Mucosa of descending colon (tissue), 3 donors: ENCODE measurements around the gene GALNT8. TPM values are rescaled to one million over a fixed set of nuclear protein-coding genes. Genes with fewer than 3 reads are reported as not detected.

Experiments
- ATAC-seq: fragments of 200-7000 bp; cut with Tn5 transposase; one replicate; pipeline ENCODE4 v1.9.1; 2020; ENCODE audit warnings: mild to moderate bottlenecking, moderate library complexity
- DNase-seq, 3 donors: peaks; one replicate each; pipeline ENCODE4 v3.0.0-alpha.2; 2020
- H3K36me3 ChIP-seq: fragments of 200-600 bp; one replicate; pipeline ENCODE4 v1.8.0; 2021; ENCODE audit warnings: low read depth, mild to moderate bottlenecking
- H3K4me1 ChIP-seq: fragments of 200-600 bp; one replicate; pipeline ENCODE4 v1.8.0; 2021; ENCODE audit warnings: low read depth, mild to moderate bottlenecking
- H3K4me3 ChIP-seq: fragments of 200-600 bp; one replicate; pipeline ENCODE4 v1.8.0; 2021; ENCODE audit warnings: mild to moderate bottlenecking
- H3K9me3 ChIP-seq: fragments of 200-600 bp; one replicate; pipeline ENCODE4 v1.8.0; 2021; ENCODE audit warnings: mild to moderate bottlenecking
- intact Hi-C, 2 donors: fragments of 100-400 bp; cut with DNase I in 1 of 2; cut with micrococcal nuclease in 1 of 2; formaldehyde crosslinking; loops; one replicate each; pipeline versions ENCODE4 v1.11.0 to v1.11.1; 2022; cut with DNase I, micrococcal nuclease
- total RNA-seq, 3 donors: library from RNA; stranded (reverse); fragmentation: NEBNext Ultra II Directional in 2 of 3; extraction: Animal tissue kit (Norgen Biotek cat#: 25700) in 2 of 3; gene quantifications; one replicate each; pipeline versions ENCODE4 v1.2.1 to v1.2.4, GENCODE V29; 2021 to 2023
- TF ChIP-seq, protein P1 (sequence below): fragments of 200-600 bp; IDR thresholded peaks from one replicate; pipeline ENCODE4 v1.8.0; 2022; ENCODE audit warnings: antibody characterized with exemption, mild to moderate bottlenecking
- donor health status: DM: no; HTN: no; CAD: no; lungs with moderate emphysema.
- donor health status: DM: no; HTN: no; CAD: no.
- donor health status: DM: no; HTN: yes; CAD: no.

GALNT8 gene
- total RNA-seq, 3 donors from 2014 or later, result 7.9 to 19.4 (median 18.9) TPM

DNA sequence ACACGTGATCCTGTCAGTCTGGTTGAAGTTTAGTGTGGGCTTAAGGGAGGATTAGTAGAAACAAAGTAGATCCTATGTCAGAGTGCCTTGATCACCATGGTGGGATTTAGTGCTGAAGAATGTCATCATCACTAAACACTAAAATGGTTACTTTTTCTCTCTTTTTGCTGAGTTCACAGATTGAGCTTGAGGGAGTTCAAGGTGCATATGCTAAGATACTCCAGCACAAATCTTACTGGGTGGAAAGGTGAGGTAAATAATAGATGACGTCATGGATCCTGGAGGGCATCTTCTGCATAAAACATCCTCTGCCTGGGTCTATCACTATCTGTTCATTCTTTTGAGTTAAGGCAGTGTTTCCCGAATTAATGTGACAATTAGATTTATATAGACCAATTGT, 4.9 kb downstream of the GALNT8 start:
- no peak for ATAC-seq

GRCh38 chr12:4734625-4735340, 14.6 kb downstream of the GALNT8 start:
- no peak overlapping the region for H3K4me3 ChIP-seq
- intact Hi-C loops, result no loop called here
- TF ChIP-seq, protein P1, sequence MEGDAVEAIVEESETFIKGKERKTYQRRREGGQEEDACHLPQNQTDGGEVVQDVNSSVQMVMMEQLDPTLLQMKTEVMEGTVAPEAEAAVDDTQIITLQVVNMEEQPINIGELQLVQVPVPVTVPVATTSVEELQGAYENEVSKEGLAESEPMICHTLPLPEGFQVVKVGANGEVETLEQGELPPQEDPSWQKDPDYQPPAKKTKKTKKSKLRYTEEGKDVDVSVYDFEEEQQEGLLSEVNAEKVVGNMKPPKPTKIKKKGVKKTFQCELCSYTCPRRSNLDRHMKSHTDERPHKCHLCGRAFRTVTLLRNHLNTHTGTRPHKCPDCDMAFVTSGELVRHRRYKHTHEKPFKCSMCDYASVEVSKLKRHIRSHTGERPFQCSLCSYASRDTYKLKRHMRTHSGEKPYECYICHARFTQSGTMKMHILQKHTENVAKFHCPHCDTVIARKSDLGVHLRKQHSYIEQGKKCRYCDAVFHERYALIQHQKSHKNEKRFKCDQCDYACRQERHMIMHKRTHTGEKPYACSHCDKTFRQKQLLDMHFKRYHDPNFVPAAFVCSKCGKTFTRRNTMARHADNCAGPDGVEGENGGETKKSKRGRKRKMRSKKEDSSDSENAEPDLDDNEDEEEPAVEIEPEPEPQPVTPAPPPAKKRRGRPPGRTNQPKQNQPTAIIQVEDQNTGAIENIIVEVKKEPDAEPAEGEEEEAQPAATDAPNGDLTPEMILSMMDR, result no peak
- peaks cover 3% of the 10 kb centered on the region for H3K4me1 ChIP-seq
- no peaks in the 10 kb centered on the region for H3K9me3 ChIP-seq
- DNase-seq, result no peak
- ATAC-seq, result no peak
- no peaks in the 10 kb centered on the region for H3K36me3 ChIP-seq

More for the DNA sequence above, 4.9 kb downstream of the GALNT8 start:
- TF ChIP-seq, protein P1, result no peak
- no peak overlapping the region for H3K4me3 ChIP-seq
- no peaks in the 10 kb centered on the region for H3K36me3 ChIP-seq
- intact Hi-C loops, result no loop called here
- H3K4me1 ChIP-seq, result peaks cover 5% of the 10 kb centered on the region
- DNase-seq, result no peak
- no peaks in the 10 kb centered on the region for H3K9me3 ChIP-seq

DNA sequence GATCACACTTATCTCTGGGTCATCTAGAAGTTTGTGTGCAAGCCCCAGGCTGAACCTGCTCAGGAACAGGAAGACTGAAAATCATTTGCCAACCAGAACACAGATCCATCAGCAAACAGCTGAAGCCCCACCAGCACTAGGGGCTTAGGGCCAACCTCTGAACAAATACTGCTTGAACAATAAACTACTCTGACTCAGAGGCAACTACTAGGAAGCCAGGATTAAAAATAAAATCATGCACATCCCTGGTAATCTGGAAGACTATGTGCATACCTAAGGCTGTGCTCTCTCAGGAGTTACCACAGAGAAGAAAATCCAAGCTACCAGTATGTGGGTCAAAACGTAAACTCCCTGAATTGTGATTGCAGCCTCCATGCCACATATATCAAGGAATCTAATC, 15.9 kb downstream of the GALNT8 start:
- Histone ChIP-seq H3K4me3 (no peak overlapping the region), H3K36me3 (no peaks in the 10 kb centered on the region), H3K4me1 (peaks cover 3% of the 10 kb centered on the region), H3K9me3 (no peaks in the 10 kb centered on the region)
- DNase-seq (peak in 1 of 3 donors; percentile 27), ATAC-seq (peak; percentile 68)
- intact Hi-C loops, result no loop called here
- TF ChIP-seq, protein P1, result no peak

DNA sequence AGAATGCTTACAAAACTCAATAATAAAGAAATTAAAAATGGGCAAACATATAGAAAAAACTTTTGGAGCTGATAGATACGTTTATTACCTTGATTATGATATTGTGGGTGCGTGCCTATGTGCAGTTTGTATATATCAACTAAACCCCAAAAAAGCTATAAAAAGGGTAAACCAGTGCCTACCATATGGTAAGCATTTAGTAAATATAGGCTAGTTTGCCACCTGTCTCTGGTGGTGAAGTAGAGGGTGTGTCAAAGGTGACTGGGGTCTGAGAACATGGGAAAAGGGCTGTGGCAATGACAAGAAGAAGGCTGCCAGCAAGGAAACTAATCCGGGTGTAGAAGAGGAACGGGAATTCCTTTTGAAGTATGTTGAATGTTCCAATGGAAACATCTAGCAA, 18.3 kb downstream of the GALNT8 start:
- intact Hi-C loops, result no loop called here
- TF ChIP-seq, protein P1, result no peak
- Histone ChIP-seq H3K9me3 (no peaks in the 10 kb centered on the region), H3K4me3 (no peak overlapping the region), H3K36me3 (no peaks in the 10 kb centered on the region), H3K4me1 (peaks cover 3% of the 10 kb centered on the region)
- ATAC-seq (peak; percentile 72), DNase-seq (peak in 1 of 3 donors; percentile 29)

GRCh38 chr12:4742416-4742970, 22.3 kb downstream of the GALNT8 start:
- Histone ChIP-seq H3K4me1 (peaks cover under 1% of the 10 kb centered on the region), H3K36me3 (no peaks in the 10 kb centered on the region), H3K4me3 (no peak overlapping the region), H3K9me3 (no peaks in the 10 kb centered on the region)
- no peak for DNase-seq
- intact Hi-C loops, result no loop called here
- ATAC-seq, result no peak
- TF ChIP-seq, protein P1, result no peak
